UCSD-AML1 (cell line): ENCODE results near the gene TRABD2B.
"Not testable (repeated sequence)": the region's sequence is repeated elsewhere in the genome, so short reads cannot be mapped to it uniquely, and the experiment has no call there.

ENCODE experiments used
- DNase-seq: peaks from one replicate; lab custom pipeline; 2025; ENCODE audit not compliant: unreplicated experiment; lab: John Stamatoyannopoulos, UW

The TRABD2B gene

DNA sequence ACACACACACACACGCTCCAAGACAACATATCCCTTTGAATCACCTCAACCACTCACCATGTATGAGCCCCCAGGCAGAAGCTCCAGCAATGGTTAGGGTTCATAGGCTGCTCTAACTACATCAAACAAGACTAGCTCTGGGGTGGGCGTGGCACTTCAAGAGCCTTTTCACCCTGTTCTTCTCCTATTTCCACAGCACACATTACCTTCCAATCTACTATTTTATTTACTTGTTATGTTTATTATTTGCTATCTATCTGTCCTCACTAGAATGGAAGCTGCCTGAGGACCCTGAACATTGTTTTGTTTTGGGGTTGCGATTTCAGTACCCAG lies 28.7 kb downstream of the TRABD2B start:
- DNase-seq: no peak

DNA sequence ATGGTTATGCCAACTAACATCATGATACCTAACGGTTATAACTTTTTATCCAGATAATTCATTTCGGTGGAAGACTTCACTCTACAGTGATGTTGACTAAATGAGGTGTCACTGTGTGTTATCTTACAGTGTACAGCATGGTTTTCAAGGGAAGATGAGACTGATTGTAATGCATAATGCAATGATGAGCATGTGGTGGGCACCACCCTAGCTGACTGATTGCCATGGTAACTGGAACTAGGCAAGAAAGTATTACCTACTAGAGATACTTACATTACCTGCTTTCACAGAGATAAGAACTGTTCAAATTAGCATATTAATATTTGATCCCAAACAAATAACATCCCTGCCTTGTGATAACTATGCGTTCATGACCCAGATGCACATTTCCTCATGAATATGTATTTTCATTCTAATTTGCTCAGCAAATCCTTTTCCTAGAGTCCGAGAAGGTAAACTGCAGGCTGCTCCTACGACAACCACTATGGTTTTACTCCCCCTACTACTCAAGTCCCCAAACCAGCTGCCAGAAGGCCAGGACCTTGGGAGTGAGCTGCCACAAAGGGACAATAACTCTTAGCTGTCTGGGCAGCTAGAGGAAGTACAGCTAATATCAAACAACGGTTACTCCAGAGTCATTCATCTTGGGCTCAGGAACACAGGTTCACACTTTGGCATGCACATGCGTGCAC lies 29.2 kb downstream of the TRABD2B start:
- DNase-seq: no peak

DNA sequence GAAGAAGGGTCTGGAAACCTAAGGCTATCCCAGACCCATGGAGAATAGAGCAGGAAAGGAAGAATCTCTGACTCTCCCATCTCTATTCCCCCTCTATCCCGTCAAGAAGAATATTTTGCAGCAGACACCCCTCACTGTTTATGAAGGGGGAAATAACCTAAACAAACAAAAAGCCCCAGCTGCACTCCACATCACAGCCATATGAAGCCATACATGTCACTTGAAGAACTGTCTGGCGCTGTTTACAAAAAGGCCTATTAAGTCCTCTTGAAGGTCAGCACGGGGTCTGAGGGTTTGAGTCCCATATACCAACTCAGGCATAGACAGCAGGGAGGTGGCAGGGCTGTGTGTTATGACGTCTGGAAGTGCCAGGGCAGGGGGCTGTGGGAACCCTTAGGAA lies 31.4 kb downstream of the TRABD2B start:
- no peak for DNase-seq

DNA sequence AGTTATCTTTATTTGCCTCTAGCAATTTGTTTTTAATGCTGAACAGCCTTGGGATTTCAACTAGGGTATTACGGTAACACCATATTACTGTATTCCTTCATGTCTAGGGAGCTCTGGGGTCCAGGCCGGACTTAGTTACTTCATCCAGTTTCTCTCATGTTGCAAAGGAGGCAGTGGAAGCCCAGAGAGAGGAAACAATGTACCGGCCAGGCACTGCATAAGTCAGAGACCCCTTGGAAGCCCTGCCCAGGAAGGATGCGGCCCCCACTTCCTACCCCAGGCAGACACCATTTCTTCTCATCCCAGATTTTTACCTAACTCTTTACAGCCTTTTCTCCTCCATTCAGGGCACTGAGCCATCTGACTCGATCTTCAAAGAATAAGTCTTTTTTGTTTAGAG lies 32.5 kb downstream of the TRABD2B start:
- DNase-seq: no peak

DNA sequence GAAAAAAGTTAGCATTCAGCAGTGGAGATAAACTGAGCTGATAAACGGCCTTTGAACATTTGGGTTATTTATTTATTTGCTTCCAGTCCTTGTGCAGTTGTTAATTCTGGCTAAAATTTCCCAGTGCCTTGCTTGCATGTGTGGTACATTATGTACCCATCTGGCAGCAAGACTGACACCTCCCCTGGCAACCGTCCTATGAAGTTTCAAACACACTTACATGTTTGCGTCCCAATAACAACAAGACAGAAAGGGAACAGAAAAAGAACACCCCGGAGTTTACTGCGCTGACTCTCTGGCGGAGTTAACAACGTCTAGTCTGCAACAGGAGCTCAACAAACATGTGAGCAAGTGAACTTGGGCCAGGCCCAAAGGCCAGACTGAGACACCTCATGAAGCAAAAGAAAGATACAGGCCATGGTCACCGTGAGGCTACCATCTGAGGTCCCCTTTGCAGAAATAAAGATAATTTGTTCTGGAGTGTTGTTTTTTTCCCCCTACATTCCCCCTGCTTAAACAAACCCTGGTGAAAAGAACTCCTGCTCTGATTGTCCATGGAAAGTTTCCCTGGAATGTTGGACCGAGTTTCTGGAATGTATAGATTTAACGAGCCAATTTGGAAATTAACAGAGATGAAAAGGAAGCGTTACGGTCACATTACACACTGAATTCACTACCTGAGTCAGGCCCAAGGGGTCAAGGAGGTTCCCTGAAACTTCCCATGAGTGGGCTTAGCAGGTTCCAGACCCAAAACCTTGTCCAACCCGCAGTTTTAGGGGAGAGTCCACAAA lies 33.4 kb downstream of the TRABD2B start:
- DNase-seq: no peak

DNA sequence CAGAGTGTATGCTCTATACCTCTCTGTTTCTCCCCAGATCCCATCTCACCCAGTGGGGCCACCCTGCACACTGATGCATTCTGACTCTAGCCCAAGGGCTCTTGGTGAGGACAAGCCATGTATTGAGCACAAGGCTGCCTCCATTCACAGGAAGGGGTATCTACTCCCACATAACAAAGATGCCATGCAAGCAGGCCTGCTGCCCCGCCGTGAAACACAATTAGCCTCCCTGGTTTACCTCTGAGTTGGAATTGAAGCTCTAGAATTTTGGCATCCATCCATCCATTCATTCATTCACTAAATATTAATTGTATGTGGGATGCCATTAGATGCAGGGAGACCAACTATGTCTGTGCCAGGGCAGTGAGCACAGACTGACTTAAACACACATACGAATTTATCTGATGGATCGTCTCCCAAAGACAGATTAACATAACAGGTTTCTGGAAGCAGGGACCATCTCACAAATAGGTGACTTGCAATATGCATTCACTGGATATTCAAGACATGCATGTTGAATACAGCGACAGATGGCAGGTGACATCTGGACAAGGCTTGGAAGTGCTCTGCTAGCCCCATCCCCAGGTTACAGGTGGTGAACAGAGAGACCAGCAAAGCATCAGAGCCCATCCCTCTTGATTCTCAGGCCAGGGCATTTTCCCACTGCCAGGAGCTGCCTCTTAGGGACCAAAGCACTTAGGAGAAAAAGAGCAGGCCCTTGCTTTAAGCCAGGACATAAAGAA lies 34.3 kb downstream of the TRABD2B start:
- no peak for DNase-seq

DNA sequence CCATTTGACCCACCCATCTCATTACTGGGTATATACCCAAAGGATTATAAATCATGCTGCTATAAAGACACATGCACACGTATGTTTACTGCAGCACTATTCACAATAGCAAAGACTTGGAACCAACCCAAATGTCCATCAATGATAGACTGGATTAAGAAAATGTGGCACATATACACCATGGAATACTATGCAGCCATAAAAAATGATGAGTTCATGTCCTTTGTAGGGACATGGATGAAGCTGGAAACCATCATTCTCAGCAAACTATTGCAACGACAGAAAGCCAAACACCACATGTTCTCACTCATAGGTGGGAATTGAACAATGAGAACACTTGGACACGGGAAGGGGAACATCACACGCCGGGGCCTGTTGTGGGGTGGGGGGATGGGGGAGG lies 35.4 kb downstream of the TRABD2B start:
- DNase-seq: not testable (repeated sequence)

DNA sequence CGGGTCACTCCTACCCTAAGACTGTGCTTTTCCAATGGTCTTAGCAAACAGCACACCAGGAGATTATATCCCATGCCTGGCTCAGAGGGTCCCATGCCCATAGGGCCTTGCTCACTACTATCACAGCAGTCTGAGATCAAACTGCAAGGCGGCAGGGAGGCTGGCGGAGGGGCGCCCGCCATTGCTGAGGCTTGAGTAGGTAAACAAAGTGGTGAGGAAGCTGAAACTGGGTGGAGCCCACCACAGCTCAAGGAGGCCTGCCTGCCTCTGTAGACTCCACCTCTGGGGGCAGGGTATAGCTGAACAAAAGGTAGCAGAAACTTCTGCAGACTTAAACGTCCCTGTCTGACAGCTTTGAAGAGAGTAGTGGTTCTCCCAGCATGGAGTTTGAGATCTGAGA lies 40.7 kb downstream of the TRABD2B start:
- DNase-seq: not testable (repeated sequence)

DNA sequence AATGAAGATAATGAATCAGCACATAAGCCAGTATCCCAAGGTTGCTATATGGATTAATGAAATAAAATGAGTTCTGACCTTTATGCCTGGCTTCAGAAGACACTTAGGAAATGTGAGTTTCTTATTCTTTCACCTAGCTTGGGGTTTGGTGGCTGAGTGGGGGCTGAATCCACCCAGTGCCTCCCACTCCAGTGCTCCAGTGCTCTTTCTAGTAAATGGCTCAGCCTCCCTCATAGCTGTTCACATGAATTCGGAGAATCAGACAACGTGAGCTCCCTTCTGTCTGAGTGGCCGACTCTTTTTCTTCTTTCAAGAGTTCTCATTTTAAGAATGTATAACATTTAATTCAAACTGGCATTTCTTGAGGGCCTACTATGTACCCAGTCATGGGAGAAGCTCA lies 43.5 kb downstream of the TRABD2B start:
- no peak for DNase-seq

DNA sequence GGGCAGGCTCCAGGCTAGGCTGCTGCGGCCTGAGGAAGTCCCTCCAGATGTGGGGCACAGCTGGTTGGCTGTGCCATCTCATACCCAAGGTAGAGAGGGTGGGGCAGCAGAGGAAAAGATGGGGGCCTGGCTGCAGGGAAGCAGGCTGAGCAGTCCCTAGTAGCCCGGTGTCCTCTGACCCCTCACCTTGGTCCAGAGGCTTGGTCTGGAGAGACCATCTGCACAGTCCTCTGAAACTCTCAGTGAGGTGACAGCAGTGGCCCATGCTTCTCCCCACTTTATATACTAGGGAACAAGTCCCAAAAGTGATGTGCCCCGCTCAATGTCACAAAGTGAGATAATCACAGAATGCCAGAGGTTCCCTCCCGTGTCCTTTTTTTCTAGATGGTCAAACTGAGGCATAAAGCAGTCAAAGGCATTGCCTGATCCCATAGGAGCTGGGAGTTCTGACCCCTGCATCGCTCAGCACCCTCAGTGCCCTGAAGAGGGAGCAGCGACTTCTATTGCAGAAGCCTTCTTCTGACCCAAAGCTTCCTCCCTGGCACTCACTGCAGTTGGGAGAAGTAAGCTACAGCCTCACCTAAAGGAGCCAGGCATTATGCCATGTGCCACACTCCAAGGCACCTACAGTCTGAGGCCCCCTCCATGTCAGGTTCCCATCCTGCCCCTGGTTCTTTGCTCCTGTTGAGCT lies 45.5 kb downstream of the TRABD2B start:
- no peak for DNase-seq

DNA sequence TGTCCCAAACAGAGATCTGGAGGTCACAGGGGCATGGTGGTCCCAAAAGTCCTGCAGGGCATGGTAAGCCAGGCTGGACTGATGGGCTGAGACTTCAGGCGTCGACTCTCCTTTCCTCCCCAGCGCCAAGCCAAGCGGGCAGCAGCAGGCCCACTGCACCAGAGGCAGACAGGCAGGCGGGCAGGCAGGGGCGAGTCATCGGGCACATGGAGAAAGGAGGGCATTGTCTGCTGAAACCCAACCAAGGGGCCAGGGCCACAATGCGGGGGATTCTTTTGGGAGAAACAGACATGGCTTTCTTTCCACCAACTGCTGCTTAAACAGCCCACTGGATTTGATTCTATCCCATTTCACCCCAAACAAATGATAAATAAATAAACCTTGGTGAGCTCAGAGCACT lies 46.2 kb downstream of the TRABD2B start:
- DNase-seq: no peak

DNA sequence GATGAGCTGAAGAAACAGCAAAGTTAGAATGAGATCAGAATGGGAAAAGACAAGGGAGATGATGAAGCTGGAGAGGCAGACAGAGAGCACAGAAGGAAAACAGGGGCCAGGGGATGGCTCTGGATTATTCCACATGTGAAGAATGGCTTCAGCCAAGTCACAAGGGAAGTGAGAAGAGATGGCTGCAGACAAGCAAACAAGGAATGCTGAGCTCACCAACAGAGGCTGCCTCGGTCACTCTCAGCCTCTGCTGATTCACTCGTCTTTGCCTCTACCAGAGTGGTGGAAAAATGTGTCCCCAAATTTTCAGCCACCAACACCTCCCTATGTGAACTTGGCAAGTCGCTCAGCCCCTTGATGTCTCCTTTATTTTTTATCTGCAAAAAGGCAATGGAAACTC lies 46.7 kb downstream of the TRABD2B start:
- DNase-seq: no peak

DNA sequence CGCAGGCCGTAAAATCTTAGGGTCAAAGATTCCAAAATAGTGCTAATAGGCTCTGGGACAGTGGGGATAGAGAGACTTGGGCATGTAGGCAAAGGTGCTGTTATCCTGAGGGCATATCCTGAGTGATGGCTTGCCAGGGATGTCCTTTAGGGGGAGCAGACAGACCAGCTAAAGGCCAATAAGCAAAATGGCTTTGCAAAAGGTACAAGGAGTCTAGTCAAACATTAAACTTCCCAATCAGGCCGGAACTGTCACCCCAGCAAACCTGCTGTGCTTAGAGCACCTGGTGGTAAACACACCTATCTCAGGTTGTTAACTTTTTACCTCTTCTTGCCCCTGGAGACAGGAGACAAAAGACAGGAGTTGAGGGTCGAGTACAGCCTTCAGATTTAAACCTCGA lies 49.1 kb downstream of the TRABD2B start:
- DNase-seq: no peak

DNA sequence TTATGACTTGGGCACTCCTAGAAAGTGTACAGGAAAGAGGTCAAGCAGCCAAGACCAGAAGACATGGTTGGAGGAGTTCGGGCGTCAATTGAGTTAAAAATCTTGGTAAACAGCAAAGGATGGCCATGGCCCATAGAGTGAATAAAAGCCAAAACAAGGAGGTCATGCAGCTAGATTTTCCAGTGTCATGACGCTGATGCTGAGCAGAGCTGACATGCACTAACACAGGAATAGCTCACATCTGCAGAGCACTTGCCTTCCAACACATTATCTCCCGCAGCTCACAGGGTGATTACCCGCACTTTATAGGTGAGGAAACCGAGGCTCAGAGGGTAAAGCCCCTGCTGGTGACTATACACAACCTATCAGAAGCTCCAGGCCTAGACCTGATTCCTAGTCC lies 49.7 kb downstream of the TRABD2B start:
- no peak for DNase-seq

DNA sequence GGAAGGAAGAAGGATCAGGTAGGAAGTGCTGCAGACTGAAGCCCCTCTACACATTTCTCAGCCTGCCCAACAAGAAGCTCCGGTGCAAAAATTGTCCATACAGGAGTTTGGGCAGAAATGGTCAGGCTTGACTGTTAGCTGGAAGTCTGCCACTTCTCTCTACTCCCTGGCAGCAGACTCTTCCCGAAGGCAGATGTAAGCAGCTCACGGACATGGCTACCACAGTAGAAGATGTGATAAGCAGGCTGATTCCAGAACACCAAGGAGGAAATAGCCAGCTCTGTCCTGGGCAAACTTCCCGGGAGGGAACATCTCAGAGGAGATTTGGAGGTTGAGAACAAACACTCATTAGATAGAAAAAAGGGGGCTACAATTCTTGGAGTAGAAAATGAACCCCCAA lies 52.6 kb downstream of the TRABD2B start:
- DNase-seq: no peak

DNA sequence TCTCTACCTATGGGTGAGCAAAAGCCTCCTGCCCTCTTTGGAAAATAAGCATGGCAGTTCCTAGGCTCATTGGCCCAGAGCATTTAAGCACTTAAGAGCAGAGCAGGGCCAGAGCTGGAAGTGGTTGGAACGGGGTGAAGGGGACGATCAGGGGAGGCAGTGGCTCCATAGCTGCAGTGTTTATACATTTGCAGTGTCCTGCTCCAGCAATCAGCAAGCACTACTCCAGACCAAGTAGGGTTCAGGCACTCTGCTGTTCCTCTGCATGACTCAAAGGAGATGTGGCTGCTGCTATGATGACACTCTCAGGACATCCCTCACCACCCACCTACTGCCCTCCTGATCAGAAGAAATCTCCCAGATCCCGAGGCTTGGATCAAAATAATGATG lies 55.0 kb downstream of the TRABD2B start:
- DNase-seq: no peak

DNA sequence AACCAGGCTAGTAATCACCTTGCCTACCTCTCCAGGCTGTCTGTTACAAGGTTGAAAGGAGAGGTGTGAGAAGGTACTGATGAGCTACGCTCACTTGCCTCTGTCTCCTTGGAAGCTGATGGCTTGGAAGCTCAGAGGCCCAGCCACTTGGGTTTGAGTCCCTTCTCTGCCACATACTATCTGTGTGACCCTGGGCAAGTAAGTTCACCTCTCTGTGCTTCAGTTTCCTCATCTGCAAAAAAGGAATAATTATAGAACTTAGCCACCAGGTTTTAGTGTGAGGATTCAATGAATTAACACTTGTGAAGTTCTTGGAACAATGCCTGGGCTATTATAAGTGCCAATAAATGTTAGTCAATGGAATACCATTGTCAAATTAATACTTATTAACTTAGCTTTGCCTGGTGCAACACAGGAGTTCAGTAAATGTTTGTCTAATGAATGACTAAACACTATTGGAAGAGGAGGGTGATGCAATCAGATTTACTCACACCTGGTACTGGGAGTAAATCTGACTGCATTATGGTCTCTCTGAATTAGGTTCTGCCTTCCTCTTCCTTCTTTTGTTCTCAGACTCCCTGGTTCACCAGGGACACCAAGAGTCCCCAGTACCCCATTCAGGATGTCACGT lies 55.5 kb downstream of the TRABD2B start:
- DNase-seq: no peak

DNA sequence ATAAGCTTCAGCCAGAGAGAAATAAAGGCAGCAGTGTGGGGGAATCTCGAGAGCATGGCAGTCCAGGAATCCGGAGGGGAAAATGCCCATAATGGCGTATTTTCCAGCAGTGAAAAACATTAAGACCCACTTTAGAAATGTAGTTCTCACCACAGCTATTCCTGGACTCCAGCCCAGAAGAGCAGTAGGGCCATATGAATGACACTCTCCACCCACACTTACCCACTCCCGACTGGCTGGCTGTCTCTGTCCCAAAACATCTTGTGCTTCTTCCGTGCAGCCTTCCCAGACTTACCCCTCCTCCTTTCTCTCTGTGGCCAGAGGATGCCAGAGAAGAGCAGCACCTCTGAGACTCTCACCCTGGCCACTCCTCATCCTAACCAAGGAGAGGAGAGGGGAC lies 56.4 kb downstream of the TRABD2B start:
- no peak for DNase-seq

DNA sequence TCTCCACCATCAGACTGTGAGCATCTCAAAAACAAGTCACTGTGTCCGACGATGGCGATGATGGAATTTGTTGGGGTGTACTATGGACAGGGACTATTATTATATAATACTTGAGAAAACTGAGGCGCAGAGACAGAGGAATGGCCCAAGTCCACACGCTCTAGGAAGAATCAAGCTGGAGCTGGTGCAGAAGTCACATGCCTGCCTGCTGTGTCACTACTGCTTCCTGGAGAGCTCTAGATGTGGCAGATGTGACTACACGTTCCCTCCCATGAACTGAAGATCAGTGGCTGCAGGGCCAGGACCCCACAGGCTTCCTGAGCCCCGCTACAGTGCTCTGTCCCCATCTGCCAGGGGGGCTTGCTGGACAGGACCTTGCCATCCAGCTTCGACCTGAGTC lies 56.9 kb downstream of the TRABD2B start:
- DNase-seq: no peak

DNA sequence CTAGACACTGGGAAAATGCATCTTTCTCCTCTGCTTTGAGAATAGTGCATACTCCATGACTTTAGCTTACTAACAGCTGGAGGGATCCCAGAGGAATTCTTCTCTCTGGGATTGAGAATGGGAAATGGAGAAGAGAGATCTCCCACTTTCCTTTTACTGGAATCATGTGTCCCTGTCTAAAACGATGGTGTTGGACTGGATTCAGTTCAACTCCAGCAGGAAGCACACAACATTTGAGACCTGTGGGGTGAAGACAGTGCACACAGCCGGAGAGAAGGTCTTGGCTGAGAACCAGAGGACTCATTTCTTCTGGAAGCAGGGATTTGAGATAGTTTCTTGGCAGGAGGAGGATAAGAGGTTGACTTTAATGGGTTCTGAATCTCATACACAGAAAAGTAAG lies 58.7 kb downstream of the TRABD2B start:
- no peak for DNase-seq

DNA sequence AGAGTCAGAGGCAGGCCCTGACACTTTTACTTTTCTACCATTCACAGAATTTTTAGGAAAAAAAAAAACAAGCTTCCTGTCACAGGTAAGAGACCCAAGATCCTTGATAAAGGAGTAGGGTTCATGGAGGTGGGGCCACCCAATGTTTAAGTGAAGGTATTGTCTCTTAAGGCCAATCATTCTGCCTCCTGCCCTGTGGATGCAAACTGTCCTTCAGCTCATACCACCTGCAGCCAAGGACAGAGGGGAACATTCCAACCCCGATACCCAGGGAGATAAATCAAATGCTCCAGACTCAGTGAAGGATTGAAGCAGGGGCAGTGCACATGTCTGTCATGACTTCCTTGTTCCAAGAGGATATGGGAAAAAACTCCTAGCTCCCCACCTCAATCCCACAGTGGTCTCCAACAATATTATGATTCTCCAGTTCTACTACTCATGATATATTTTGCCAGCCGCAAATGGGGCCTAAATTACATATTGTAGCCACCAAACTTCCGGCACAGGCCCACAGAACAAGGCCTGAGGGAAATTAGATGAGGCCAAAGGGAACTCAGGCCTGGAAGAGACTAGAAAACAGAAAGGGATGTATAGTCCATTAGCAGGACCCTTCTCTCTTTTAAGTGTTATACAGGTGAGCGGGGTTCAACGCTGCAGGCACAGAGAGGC lies 59.5 kb downstream of the TRABD2B start:
- DNase-seq: no peak
